Fibroblast of skin of back (primary cell): Measurements from ENCODE around the gene CRTC1.
"Not testable (repeated sequence)": the region's sequence is repeated elsewhere in the genome, so short reads cannot be mapped to it uniquely, and the experiment has no call there.

Experiments used
- DNase-seq: peaks from one replicate; pipeline ENCODE4 v3.0.0-alpha.2; 2013

CRTC1 gene

GRCh38 chr19:18804643-18805042 is 121.2 kb downstream of the CRTC1 start:
- no peak for DNase-seq

DNA sequence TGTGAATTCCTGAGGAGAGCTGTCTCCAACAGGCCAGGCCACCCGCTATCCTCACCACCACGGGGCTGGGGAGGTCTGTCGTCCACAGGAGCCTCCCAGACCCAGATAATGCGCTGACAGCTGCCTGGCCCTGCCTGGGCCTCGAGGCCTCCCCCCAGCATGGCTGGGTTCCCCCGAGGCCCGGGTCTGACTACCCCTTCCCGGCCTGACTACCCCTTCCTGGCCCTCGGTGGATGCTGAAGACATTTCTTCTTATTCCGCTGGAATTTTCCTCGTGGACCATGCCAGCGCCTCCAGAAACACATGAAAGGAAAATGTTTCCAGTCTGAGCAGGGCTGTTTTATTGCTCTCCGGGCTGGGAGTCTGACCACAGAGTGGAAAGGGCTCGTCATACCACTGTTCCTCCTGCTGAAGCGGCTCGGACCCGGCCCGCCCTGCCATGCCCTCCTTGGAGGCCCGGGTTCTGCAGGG is 124.4 kb downstream of the CRTC1 start:
- no peak for DNase-seq

GRCh38 chr19:18809149-18809868 is 125.8 kb downstream of the CRTC1 start:
- DNase-seq = no peak

GRCh38 chr19:18811638-18812037 is 128.2 kb downstream of the CRTC1 start:
- not testable (repeated sequence) for DNase-seq

GRCh38 chr19:18814063-18814462 is 130.6 kb downstream of the CRTC1 start:
- peak; percentile 62 for DNase-seq

DNA sequence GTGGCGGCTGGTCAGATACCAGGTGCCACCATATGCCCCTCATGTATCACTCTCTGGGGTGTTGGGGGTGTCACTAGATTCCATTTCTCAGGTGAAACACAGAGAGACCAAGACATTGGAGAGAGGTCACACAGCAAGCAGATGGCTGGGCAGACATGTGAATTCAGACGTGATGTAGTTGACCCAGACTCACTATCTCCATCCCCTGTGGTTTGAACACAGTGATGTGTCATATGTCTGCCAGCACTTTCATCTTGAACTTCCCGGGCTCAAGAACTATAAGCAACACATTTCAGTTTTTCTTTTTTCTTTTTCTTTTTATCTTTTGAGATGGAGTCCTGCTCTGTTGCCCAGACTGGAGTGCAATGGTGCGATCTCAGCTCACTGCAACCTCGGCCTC is 132.2 kb downstream of the CRTC1 start:
- DNase-seq = no peak

GRCh38 chr19:18816645-18817044 is 133.2 kb downstream of the CRTC1 start:
- not testable (repeated sequence) for DNase-seq

GRCh38 chr19:18817574-18817973 is 134.1 kb downstream of the CRTC1 start:
- DNase-seq = no peak

DNA sequence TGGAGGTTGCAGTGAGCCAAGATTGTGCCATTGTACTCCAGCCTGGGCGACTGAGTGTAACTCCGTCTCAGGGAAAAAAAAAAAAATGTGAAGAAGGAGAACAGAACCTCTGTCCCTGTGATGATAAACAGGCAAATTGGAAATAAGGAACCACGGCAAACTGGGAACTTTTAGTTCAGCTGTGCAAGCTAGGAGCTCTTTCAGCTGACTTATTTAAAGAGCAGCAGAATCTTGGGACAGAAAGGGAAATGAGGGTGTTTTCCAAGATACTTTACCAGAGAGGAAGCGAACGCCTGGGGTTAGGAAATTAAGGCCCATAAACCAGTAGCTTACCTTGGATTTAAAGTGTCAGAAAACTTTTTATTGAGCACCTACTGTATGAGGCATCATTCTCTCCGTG is 145.3 kb downstream of the CRTC1 start:
- DNase-seq = no peak

DNA sequence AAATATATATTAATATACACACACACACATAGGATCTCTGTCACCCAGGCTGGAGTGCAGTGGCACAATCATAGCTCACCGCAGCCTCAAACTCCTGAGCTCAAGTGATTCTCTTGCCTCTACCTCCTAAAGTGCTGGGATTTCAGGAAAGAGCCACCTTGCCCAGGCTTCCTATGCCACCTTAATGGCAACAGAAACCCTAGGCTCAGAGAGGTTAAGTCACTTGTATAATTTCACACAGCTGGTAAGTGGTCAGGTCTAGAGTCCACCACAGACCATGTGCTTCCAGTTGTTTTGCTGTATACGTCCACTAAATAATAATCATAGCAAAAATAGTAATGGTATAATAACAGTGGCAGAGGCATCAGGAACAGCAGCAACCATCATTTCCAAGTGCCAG is 147.0 kb downstream of the CRTC1 start:
- no peak for DNase-seq

DNA sequence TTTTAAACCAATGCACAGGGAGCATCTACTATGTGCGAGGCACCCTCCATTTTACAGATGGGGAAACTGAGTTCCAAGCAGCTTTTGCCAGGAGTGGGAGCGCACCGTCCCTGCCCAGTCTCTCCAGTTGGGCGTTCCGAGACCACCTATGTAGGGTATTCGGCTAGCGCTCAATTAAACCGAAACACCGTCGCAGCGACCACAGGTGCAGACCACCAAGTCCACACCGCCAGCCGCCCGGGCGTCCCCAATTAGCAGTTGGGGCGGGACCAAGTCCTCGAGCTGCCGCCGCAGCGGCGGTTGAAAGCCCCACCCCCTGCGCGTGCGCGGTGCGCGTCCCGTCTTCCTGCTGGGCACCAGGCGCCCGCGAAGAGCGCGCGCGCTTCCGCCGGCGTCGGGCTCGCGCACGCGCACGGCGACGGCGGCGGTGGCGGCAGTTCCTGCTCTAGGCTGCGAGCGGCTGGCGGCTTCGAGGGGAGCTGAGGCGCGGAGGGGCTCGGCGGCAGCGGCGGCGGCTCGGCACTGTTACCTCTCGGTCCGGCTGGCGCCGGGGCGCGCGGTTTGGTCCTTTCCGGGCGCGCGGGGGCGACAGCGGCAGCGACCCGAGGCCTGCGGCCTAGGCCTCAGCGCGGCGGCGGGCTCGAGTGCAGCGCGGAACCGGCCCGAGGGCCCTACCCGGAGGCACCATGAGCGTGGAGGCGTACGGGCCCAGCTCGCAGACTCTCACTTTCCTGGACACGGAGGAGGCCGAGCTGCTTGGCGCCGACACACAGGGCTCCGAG is 148.2 kb downstream of the CRTC1 start, which contains the start of gene UPF1:
UPF1 (plus strand) TSS at position 436 of the 782 bp plus-strand sequence; CDS start at position 687, 251 bp downstream.
- peak; percentile 91 for DNase-seq
